Measurements from ENCODE around the gene HDAC11.
"Not testable (repeated sequence)": the region's sequence is repeated elsewhere in the genome, so short reads cannot be mapped to it uniquely, and the experiment has no call there.

HDAC11 gene

DNA sequence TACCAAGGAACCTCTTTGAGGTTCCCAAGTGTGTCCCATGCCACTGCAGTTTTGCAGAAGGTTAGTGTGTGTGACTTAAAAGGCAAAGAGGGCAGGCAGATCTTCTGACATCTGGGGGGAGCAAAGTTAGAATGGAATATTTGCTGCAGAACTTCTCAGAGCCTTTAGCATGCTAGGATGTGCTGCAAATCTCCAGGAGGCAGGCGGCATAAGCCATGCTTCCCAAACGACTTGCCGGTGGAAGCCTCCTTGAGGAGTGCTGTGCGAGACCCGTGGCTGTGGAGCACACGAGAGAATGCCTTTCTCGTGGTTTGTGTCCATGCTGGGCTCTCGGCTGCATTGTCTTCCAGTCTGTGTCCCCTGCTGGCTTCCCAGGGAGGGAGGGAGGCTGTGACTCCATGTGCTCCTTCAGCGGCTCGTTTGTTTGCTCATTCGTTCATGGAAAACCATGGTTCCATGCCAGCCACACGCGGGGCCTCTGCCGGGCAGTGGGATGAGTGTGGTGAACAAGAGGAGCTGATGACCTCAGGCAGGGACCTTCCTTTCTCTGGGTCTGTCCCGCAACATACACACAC is 13.8 kb downstream of the HDAC11 start:
- no peak for DNase-seq

- no peak for DNase-seq
These were observed 14.6 kb downstream of the HDAC11 start for GRCh38 chr3:13494463-13495350.

DNA sequence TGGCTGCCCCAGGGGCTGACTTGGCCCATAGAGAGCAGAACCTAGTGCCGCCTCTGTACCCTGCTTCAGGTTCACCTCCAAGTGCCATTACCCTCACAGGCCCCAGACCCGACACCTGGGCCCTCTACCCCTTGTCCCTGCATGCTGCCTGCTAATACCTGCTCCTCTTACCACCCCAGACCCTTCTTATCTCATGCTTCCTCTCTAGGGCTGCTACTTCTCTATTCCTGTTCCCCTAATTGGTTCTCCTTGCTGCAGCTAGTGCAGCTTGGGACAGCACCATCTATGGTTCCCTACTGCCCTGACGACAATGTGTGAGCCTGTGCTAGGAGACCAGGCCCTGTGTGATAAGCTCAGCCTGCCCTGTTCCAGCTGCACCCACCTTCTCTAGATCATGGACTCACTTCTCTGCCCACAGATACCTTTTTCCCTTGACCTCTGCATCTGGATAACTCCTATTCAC is 15.3 kb downstream of the HDAC11 start:
- no peak for DNase-seq

- peak; percentile 60 for DNase-seq
These were observed 16.0 kb downstream of the HDAC11 start for GRCh38 chr3:13495921-13496723.

- DNase-seq, result no peak
These were observed 16.8 kb downstream of the HDAC11 start for GRCh38 chr3:13496879-13497278.

DNA sequence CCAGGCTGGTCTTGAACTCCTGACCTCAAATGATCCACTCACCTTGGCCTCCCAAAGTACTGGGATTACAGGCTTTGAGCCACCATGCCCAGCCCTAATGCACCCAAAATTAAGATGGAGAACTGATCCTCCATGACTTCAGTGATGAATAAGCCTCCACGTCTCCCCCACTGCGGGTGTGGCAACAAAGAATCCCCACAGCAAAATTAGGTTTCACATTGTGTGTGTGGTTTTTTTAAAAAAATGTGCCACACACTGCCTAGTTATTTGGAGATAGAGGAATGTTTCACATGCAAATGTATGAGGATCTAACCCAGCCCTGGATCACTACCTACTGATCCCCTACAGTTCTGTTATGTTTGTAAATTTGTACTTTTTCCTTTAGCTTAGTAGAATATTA is 17.3 kb downstream of the HDAC11 start:
- no peak for DNase-seq

- DNase-seq, result no peak
These were observed 18.4 kb downstream of the HDAC11 start for GRCh38 chr3:13498354-13499060.

DNA sequence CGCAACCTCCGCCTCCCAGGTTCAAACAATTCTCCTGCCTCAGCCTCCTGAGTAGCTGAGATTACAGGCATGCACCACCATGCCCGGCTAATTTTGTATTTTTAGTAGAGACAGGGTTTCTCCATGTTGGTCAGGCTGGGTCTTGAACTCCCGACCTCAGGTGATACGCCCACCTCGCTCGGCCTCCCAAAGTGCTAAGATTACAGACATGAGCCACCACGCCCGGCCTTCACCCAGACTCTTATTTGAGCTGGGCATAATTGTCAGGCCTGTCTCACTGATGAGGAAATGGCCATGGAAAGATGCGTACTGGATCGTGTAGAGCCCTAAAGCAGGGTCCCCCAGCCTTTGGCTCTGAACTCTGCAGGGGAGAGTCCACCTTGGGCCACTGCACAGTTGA is 19.1 kb downstream of the HDAC11 start:
- not testable (repeated sequence) for DNase-seq

- no peak for DNase-seq
These were observed 20.2 kb downstream of the HDAC11 start for GRCh38 chr3:13500133-13500885.

- no peak for DNase-seq
These were observed 20.9 kb downstream of the HDAC11 start for GRCh38 chr3:13501056-13501455.

GRCh38 chr3:13501521-13501920 is 21.4 kb downstream of the HDAC11 start:
- no peak for DNase-seq

- no peak for DNase-seq
These were observed 22.1 kb downstream of the HDAC11 start for GRCh38 chr3:13501958-13502790.

DNA sequence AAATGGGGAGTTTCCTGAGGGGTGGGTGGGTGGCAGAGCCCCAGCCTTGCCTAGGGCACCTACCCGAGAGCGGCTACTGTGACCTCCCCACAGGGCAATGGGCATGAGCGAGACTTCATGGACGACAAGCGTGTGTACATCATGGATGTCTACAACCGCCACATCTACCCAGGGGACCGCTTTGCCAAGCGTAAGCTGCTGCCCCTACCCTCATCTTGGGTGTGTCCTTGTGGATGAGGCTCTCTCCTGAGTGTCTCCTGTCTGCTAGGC is 22.6 kb downstream of the HDAC11 start:
- DNase-seq, result no peak

- no peak for DNase-seq
These were observed 24.2 kb downstream of the HDAC11 start for GRCh38 chr3:13504161-13504831.

DNA sequence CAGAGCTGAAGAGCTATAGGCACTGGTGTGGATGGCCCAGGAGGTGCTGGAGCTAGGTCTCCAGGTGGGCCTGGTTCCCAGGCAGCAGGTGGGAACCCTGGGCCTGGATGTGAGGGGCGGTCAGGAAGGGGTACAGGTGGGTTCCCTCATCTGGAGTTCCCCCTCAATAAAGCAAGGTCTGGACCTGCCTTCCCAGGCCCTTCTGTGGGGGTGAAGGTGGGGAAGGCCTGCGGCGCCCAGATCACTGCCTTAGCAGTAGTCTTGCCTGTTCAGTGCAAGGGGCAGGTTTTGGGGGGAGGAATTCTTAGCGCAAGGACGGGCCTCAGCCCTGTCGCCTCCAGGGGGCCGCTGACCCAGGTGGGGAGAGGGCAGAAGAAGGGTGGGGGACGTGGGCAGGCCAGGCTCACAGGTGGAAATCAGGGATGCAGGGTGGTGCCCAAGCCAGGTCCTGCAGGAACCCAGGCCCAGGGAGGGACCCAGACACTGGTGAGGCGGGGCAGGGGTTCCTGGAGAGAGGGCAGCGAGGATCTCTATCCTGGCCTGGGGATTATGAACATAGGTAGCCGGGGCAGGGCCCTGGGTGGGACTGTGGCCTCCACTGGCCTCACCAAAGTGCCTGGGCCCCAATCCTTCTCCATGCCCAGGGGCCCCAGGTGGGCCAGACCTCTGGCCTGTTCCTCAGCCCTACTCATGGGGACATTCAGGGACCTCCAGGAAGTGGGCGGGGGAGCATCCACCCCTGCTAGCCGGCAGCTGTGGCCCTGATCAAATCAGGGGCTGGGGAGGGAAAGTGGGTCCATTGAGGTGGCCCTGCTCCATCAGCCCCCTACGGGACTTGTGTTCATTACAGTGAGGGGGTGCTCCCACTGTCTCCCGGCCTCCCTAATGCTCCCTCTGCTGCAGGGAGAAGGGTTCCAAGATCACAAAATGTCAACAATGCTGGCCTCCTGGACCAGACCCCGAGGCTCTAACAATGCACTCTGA is 25.3 kb downstream of the HDAC11 start:
- no peak for DNase-seq

DNA sequence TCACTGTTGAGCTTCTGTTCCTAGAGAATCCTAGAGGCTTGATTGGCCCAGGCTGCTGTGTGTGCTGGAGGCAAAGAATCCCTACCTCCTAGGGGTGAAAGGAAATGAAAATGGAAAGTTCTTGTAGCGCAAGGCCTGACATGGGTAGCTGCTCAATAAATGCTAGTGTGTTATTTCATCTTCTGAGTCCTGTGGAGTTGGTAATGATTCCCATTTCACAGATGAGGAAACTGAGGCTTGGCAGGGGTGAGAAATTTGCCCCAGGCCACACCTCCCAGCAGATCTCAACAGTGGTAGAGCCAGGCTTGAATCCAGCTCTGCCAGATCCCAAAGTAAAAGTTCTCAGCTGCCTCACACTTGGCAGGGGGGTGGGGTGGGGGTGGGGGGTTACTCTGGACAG is 26.1 kb downstream of the HDAC11 start:
- no peak for DNase-seq

- DNase-seq, result no peak
These were observed 26.6 kb downstream of the HDAC11 start for GRCh38 chr3:13506680-13507079.

- no peak for DNase-seq
These were observed 27.1 kb downstream of the HDAC11 start for GRCh38 chr3:13507247-13507569.

DNA sequence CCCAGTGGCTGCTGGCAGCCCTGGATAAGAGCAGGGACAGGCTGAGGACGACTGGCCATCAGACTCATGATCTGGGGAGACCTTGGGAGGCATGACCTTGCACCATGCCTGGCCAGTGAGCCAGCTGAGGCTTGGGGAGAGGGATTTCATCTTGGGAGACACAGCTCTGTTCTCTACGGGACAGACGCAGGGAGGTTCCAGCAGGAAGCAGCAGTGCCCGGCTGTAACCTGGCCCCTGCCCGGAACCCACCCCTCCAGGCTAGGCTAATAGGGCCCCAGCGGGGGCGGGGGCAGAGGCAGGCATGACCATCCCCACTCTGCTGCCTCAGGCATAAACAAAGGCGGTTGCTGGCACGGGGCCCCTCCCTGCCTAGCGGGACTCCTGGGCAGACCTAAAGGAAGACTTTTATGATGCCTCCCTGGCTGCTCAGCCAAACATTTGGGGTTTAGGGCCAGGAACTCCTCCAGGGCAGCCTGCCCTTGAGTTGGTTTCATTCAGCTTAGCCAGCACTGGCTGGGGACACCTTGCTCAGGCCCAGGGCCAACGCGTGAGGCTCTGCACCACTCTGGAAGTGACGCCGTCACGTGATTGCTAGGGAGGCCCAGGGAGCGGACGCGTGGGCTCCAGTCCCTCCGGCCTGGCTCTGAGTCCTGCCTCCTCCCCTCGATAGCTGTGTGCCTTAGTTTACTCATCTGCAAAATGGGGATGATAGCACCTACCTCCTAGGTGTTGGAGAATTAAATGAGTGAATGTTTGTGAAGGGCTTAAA is 27.6 kb downstream of the HDAC11 start:
- no peak for DNase-seq
